ENCODE data around the gene TMEM19.
A peak's percentile ranks its signal among the peaks of the same experiment; 100 is the strongest.

The TMEM19 gene

DNA sequence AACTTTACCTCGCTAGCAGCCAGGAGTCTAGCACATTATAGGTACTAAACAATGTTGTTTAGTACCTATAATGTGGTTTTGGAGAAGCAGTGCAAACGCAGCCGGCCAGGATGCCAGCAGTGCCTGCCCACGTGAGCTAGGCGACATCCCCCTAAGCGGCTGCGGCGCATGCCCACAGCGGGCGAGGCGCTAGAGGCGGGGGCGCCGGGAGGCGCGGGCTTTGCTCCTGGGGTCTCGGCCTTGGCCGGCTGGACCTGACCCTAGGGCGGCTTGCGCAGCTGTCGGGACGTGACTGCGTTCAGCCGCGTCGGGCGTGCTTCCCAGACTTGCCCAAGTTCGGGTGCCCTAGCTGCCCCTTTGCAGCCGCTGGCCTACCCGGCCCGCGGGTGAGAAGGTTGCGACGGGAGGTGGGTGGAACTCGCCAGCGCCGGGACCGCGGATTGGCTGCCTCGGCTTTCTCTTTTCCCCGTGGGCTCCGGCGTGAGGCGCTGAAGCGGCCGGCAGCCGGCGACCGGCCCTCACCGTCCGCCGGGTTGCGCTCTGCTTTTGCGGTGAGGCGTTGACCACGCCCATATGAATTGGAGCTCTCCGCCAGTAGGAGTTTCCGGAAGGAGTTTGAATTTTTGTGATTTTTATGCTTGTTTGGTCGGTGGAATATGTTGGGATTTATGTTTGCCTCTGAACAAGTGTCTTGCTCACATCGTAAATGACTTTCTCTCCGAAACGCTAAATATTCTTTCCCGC lies at the start of gene TMEM19:
Gene TMEM19 (plus strand): TSS at position 169 of the 744 bp plus-strand sequence. CDS start 599 bp downstream, outside the sequence.
- DNase-seq: peak; percentile 43

DNA sequence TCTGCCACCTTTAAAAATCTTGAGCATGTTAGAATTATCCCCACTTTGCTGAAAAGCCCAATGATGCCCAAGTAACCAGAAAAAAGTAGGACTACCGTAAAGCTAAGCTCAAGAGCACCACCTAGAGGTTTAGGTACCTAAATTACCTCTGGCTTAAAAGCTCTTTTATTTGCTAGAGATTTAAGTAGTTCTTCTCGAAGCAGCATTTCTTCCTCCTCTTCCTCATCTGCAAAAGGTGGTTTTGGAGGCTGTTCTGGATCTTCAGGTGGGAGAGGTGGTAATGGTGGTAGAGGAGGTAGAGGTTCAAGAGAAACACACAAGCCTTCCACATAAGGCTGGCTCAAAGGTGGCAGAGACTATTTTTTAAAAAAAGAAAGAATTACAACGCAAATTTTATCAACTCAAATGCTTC lies 49.2 kb upstream of the TMEM19 start:
- DNase-seq: no peak

DNA sequence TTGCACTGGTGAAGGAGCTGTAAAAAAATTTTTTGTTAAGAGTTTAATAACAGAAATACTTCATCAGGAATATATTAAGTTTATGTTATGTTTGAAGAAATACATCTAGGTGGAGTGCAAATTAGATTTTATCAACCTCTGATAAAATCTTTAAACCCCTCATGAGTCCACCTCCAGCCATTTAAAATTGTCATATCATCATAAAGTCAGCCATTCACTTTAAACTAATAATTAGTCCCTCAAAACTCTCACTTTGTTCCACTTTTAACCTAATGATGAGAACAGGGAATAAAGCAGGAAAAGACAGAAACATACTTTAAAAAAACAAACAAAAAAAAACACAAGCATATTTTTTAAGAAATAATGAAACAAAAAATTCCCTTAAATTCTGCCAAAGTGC lies 47.4 kb upstream of the TMEM19 start:
- no peak for DNase-seq

DNA sequence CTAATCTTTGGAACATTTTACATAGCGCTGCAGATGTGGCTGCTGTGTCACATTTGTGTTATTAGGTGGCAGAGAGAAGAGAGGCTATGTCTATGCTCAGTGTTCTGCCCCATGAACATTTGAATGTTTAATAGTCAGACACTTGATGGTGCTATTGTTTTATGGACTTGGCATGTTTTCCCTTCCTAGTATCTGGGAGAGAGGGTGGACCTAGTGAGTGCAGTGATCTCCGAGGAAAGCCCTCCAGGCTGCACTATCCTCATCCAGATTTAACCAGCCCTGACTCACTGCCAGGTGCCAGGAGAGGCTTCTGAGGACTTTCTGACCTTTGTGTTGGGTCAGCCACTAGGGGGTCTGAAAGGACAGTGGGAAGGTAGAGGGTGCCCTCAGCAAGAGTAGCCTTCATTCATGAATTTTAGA lies 46.5 kb upstream of the TMEM19 start:
- DNase-seq: no peak

DNA sequence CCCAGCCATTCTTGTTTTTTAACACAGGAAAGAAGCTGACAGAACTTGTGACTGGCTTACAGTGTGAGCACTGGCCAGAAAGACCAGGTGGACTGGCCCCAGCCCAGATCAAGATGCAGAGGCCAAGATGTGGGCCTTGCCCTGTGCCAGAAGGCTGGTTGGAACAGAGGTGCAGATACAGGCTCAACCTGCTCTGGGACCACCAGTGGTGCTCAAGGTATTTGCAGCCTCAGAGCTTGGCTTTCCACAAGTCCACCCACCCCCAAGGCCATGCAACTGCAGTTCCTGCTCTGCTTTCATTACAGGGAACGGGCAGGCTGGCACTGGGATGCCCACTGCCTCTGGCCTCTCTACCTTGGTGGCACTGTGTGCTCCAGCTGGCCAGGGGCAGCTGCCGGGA lies 45.6 kb upstream of the TMEM19 start:
- DNase-seq: no peak

- DNase-seq: no peak
Observed at GRCh38 chr12:71641390-71641789, 44.5 kb upstream of the TMEM19 start.

GRCh38 chr12:71642264-71642663 lies 43.6 kb upstream of the TMEM19 start:
- no peak for DNase-seq

GRCh38 chr12:71645268-71645667 lies 40.6 kb upstream of the TMEM19 start:
- no peak for DNase-seq

DNA sequence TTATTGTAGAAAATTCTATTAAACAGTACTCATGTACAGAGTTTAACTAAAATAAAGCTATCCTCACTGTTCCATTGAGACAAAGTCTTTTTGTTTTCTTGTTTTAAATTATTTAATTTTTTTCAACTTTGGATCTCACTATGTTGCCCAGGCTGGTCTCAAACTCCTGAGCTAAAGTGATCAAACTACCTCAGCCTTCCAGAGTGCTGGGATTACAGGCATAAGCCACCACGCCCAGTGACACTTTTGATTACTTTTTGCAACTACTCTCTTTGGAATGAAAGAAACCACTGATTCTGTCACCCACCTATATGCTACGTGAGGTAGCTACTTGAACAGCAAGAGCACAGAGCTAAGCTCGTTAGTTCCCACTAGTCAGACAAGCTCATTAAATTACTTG lies 39.4 kb upstream of the TMEM19 start:
- no peak for DNase-seq

DNA sequence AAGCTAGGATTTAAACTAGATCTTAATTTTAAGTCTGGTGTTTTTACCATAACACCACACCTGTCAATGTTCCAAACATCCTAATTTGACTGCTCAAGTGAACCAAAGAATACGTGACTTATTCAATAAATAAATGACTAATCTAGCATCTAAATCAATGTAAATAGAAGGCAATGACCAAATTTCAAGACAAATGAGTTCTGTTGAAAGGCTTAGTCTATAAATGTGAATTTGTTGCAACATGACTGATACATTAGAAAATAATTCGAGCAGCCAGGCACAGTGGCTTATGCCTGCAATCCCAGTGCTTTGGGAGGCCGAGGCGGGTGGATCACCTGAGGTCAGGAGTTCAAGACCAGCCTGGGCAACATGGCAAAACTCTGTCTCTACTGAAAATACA lies 37.3 kb upstream of the TMEM19 start:
- DNase-seq: no peak

DNA sequence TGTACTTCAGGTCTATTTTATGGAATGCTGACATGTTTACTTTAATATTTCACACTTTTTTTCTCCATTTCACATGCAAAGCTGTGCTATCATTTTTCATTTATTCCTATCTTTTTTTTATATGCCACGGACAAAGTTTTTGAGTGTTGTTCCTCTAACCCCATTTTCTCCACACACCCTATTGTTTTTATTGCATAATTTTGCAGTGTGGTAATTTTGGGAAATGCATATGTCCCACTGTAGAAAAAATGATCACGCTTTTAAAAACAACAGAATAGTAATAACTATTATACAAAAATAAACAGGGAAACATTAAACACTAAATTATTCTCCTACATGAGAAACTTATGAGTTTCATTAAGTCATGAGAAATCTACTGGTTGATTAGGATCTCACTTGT lies 36.5 kb upstream of the TMEM19 start:
- no peak for DNase-seq

DNA sequence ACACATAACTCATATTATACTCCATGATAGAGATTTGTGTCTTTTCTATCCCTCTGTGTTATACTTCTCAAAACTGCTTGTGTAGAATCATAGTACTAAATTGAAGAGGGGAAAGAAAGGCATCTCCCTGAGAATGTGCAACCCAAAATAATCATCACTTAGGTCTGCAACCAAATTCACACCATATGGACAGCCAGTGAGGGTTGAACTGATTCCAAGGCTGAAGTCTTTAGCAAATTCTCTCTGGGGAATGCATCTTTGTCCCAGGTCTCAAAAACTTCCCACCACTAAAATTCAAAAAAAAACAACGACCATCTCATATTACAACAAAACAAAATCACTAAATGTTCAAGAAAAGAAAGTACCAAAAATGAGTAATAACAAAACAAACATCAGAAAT lies 33.2 kb upstream of the TMEM19 start:
- DNase-seq: no peak

DNA sequence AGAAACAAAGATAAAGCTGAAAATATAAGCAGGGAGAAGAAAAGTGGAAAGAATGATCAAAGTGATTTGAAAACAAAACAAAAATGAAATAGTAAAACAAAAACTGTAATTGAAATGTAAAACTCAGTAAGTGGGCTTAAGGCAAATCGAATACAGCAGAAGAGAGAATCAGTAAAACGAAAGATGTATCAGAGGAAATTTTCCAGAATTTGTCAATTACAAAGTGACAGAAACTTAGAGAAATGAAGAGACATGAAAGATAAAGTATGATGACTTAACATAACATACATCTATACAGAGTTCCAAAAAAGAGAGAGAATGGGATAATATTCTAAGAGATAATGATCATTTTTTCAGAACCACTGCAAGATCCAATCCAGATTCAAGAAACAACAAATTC lies 32.7 kb upstream of the TMEM19 start:
- DNase-seq: no peak

DNA sequence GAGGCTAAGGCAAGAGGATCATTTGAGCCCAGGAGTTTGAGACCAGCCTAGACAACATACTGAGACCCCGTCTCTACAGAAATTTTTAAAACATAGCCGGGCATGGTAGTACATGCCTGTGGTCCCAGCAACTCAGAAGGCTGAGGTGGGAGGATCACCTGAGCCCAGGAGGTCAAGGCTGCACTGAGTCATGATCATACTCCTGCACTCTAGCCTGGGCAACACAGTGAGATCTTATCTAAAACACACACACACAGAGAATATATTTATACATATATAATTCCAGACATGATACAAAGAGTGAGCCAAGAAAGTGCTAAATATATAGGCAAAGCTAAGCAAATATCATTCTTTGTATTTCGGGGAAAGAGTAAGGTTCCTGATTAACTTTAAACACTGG lies 31.7 kb upstream of the TMEM19 start:
- DNase-seq: no peak

- DNase-seq: no peak
Observed at GRCh38 chr12:71655495-71655894, 30.4 kb upstream of the TMEM19 start.

DNA sequence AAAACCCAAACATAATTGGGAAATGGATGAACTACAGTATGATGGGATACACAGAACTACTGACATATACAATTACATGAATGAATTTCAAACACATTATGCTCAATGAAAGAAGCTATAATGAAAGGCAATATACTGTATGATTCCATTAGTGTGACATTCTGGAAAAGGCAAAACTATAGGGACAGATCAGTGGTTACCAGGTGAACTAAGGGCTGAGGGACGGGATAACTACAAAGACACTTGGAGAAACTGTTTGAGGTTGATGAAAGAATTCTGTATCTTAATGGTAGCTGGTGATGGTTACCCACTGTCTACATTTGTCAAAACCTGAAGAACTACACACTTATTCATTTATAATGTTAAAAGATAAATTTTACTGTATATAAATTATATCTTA lies 30.0 kb upstream of the TMEM19 start:
- no peak for DNase-seq

- no peak for DNase-seq
Observed at GRCh38 chr12:71656740-71657139, 29.1 kb upstream of the TMEM19 start.

DNA sequence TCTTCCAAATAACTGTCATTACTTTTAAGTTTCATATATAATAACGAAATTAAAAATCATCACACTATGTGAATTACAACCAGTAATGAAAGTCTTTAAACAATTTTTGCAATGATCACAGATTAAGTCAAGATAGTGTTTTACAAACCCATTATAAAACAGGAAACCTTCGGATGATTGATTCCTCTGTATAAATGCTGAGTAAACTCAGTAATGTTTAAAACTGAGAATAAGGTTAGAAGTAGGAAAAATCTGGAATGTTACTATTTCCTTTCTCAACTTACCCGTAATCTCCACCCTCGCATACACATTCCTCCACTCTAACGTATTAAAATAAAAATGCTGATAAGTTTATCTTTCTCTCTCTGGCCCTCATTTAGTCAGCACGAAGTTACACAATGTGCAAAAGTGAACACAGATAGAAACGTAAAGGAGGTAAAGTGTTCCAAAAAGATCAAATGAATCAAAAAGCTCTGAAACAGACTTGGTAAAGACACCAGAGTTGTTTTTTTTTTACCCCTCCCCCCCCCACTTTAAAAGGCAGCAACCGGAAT lies 23.8 kb upstream of the TMEM19 start:
- DNase-seq: no peak

- DNase-seq: peak; percentile 13
Observed at GRCh38 chr12:71662849-71663560, 22.9 kb upstream of the TMEM19 start.

- peak; percentile 60 for DNase-seq
Observed at GRCh38 chr12:71663561-71664410, 22.1 kb upstream of the TMEM19 start, which contains the start of the genes THAP2 and ZFC3H1. Gene THAP2, plus strand, starts transcription at chr12:71664301. Its CDS starts 209 bp downstream, at chr12:71664510. Gene ZFC3H1, minus strand, starts transcription at chr12:71663848. Its CDS starts 238 bp downstream, at chr12:71663610.

DNA sequence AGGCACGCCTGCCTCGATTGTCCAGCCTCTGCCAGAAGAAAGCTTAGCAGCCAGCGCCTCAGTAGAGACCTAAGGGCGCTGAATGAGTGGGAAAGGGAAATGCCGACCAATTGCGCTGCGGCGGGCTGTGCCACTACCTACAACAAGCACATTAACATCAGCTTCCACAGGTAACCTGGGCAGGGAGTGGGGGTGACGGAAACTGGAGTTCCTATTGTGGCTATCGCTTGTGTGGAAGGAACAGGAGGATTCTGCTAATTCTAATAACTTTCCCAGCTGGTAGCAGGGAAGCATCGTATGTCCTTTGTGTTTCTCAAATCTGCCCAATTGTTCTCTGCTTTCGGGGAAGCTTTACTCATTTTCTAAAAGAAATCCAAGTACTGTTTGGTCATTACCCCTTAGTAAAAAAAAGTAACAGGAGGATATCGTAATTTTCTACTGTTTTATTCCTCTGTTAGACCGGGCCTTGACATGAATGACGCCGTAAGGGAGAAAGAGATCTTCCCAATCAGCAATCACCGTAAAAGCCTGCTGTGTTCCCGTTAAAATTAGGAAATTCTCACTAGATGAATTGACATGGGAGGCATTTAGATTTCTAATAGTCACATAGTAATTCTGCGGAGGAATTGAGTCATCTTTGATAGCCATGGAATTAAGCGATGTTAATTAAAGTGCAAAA lies 21.3 kb upstream of the TMEM19 start:
- no peak for DNase-seq

- no peak for DNase-seq
Observed at GRCh38 chr12:71665090-71665463, 20.8 kb upstream of the TMEM19 start.

DNA sequence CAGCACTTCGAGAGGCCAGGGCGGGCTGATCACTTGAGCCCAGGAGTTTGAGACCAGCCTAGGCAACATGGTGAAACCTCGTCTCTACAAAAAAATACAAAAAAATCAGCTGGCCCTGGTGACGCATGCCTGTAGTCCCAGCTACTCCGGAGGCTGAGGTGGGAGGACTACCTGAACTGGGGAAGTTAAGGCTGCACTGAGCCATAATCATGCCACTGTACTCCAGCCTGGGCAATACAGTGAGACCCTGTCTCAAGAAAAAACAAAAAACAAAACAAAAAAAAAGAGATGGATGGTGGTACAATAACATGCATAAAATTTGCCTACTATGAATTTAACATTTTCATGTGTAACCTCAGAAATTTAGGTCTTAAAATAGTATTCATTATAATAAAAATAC lies 19.6 kb upstream of the TMEM19 start:
- no peak for DNase-seq

Data from 8988T (cell line).